Activated CD8-positive, alpha-beta memory T cell treated with anti-CD3 and anti-CD28 coated beads for 48 hours (primary cell): ENCODE measurements around the gene GLRA3.
"Not testable (repeated sequence)": the region's sequence is repeated elsewhere in the genome, so short reads cannot be mapped to it uniquely, and the experiment has no call there.

Experiments
- DNase-seq, 3 experiments: peaks; one replicate each; pipeline ENCODE4 v3.0.0-alpha.2; 2020; ENCODE audit warnings: low read depth in 2 of 3, low spot score in 2 of 3

Gene GLRA3

GRCh38 chr4:174714393-174715211 is 114.4 kb downstream of the GLRA3 start:
- DNase-seq = no peak

- no peak for DNase-seq
Measured at GRCh38 chr4:174713821-174714220, 115.2 kb downstream of the GLRA3 start.

- DNase-seq = no peak
Measured at GRCh38 chr4:174713181-174713580, 115.9 kb downstream of the GLRA3 start.

- DNase-seq = no peak
Measured at GRCh38 chr4:174709526-174709925, 119.5 kb downstream of the GLRA3 start.

- DNase-seq = no peak
Measured at GRCh38 chr4:174708381-174708780, 120.7 kb downstream of the GLRA3 start.

- DNase-seq = no peak
Measured at GRCh38 chr4:174707902-174708301, 121.1 kb downstream of the GLRA3 start.

- DNase-seq = no peak
Measured at GRCh38 chr4:174707051-174707676, 121.9 kb downstream of the GLRA3 start.

GRCh38 chr4:174702979-174703478 is 126.0 kb downstream of the GLRA3 start:
- no peak for DNase-seq

GRCh38 chr4:174699654-174700053 is 129.4 kb downstream of the GLRA3 start:
- DNase-seq = no peak

- no peak for DNase-seq
Measured at GRCh38 chr4:174697896-174698295, 131.2 kb downstream of the GLRA3 start.

- no peak for DNase-seq
Measured at GRCh38 chr4:174697202-174697601, 131.8 kb downstream of the GLRA3 start.

- no peak for DNase-seq
Measured at GRCh38 chr4:174696657-174697056, 132.4 kb downstream of the GLRA3 start.

- not testable (repeated sequence) for DNase-seq
Measured at GRCh38 chr4:174691876-174692275, 137.2 kb downstream of the GLRA3 start.

- no peak for DNase-seq
Measured at GRCh38 chr4:174690665-174691064, 138.4 kb downstream of the GLRA3 start.

- no peak for DNase-seq
Measured at GRCh38 chr4:174689618-174690017, 139.4 kb downstream of the GLRA3 start.

GRCh38 chr4:174686826-174687225 is 142.2 kb downstream of the GLRA3 start:
- no peak for DNase-seq

GRCh38 chr4:174681723-174682300 is 147.2 kb downstream of the GLRA3 start:
- no peak for DNase-seq

GRCh38 chr4:174674305-174674840 is 154.7 kb downstream of the GLRA3 start:
- no peak for DNase-seq

GRCh38 chr4:174673865-174674264 is 155.2 kb downstream of the GLRA3 start:
- DNase-seq = no peak

- DNase-seq = no peak
Measured at GRCh38 chr4:174672276-174672675, 156.8 kb downstream of the GLRA3 start.

- no peak for DNase-seq
Measured at GRCh38 chr4:174669270-174669669, 159.8 kb downstream of the GLRA3 start.

- no peak for DNase-seq
Measured at GRCh38 chr4:174665799-174666198, 163.2 kb downstream of the GLRA3 start.
